ENCODE data around the gene LCN2. TPM values are rescaled to one million over a fixed set of nuclear protein-coding genes. Genes with fewer than 3 reads are reported as not detected.
A peak's percentile ranks its signal among the peaks of the same experiment; 100 is the strongest.
"Not testable (repeated sequence)": the region's sequence is repeated elsewhere in the genome, so short reads cannot be mapped to it uniquely, and the experiment has no call there.

LCN2 gene
- total and polyA plus RNA-seq, 10 of the 15 experiments (the other 5 are each of a cell fraction or from before 2014, with no cell fraction given): not detected

DNA sequence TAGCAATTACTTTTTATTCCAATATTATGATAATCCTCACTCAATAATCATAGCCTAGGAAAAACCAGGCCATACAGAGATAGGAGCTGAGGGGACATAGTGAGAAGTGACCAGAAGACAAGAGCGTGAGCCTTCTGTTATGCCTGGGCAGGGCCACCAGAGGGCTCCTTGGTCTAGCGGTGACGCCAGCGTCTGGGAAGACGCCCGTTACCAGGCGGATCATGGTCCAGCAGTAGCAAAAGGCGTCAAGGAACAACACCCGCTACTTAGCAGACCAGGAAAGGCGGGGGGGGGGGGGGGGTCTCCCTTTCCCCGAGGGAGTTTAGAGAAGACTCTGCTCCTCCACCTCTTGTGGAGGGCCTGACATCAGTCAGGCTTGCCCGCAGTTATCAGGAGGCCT, 32.2 kb downstream of the LCN2 start:
- 99% methylated on average over 12 of the region's 12 CpGs for WGBS (ENCODE audit: insufficient coverage, insufficient replicate concordance, low lambda C conversion rate, missing lambda C conversion rate)
- not testable (repeated sequence) for FAIRE-seq

More for the DNA sequence above, 32.2 kb downstream of the LCN2 start:
- peak; percentile 93 for TF ChIP-seq ZBTB33 (IDR thresholded peaks at IDR 0.05)
- BruUV-seq (replicated peaks); H2AFZ ChIP-seq (ENCODE audit: control insufficient read depth, low read depth, low read length); H3K79me2 ChIP-seq (ENCODE audit: control insufficient read depth, insufficient read depth, low read length); DNase-seq (ENCODE audit: low read depth, low spot score); H3K9ac ChIP-seq (ENCODE audit: control insufficient read depth, insufficient read depth, low read length); RAD21 ChIA-PET (ENCODE audit: unreplicated experiment); POLR2A ChIA-PET; ATAC-seq; H3K4me2 ChIP-seq (ENCODE audit: control insufficient read depth, insufficient read depth); intact Hi-C loops (cut with micrococcal nuclease; ENCODE audit: unreplicated experiment); H4K20me1 ChIP-seq (ENCODE audit: control insufficient read depth, insufficient read depth); H3K27me3 ChIP-seq (replicated peaks in 1 of 2; ENCODE audit: control insufficient read depth in 2 of 2, insufficient read depth in 2 of 2, low read length in 1 of 2); H3K27ac ChIP-seq (ENCODE audit: control insufficient read depth, insufficient read depth); H3K9me3 ChIP-seq (replicated peaks; ENCODE audit: control insufficient read depth, insufficient read depth, low read length); H3K4me3 ChIP-seq; SMC1A ChIA-PET (ENCODE audit: uncharacterized antibody, unreplicated experiment); H3K4me1 ChIP-seq (ENCODE audit: control insufficient read depth, insufficient read depth, low read length); in situ Hi-C loops (cut with MboI): not testable (repeated sequence)
- H3K36me3 ChIP-seq (ENCODE audit: control insufficient read depth in 2 of 2, insufficient read depth in 2 of 2, low read length in 1 of 2): peaks cover 12 to 19% of the 10 kb centered on the region in 2 experiments; a peak in 3 of 4 replicates
- CTCF ChIA-PET: interaction anchor here (0.6 kb wide), 1 partner anchor 255 kb away, joined by 3 read pairs; no protein-coding TSS in a partner anchor

All from GM12878 (cell line).